Mesothelial cell of epicardium (in vitro differentiated cells): ENCODE results near the gene KRAS. TPM values are rescaled to one million over a fixed set of nuclear protein-coding genes. Genes with fewer than 3 reads are reported as not detected.

Experiments used
- DNase-seq, 2 experiments: peaks; one replicate each; pipeline ENCODE4 v3.0.0; 2021; ENCODE audit warnings: low spot score in 2 of 2; ENCODE audit not compliant: unreplicated experiment in 2 of 2
- H3K27ac Mint-ChIP-seq: 2 replicates; pipeline ENCODE4 v1.8.0; 2021; ENCODE audit warnings: mixed read lengths
- H3K27me3 Mint-ChIP-seq: 2 replicates; pipeline ENCODE4 v1.8.0; 2021; ENCODE audit warnings: low read depth, mixed read lengths
- H3K36me3 Mint-ChIP-seq: 2 replicates; pipeline ENCODE4 v1.8.0; 2021; ENCODE audit warnings: mixed read lengths
- H3K4me1 Mint-ChIP-seq: 2 replicates; pipeline ENCODE4 v1.8.0; 2021; ENCODE audit warnings: mixed read lengths
- H3K4me3 Mint-ChIP-seq: 2 replicates; pipeline ENCODE4 v1.8.0; 2021; ENCODE audit warnings: mild to moderate bottlenecking, moderate library complexity, mixed read lengths
- H3K9me3 Mint-ChIP-seq: 2 replicates; pipeline ENCODE4 v1.8.0; 2021; ENCODE audit warnings: mixed read lengths
- CTCF ChIP-seq: fragments of 200-600 bp; sonication (generic); IDR thresholded peaks from one replicate; pipeline ENCODE4 v1.5.0; 2021; ENCODE audit warnings: antibody characterized with exemption; ENCODE audit not compliant: unreplicated experiment
- total RNA-seq: library from RNA; stranded (reverse); gene quantifications from 3 replicates; pipeline ENCODE4 v1.2.1, GENCODE V29; 2021

KRAS gene
- total RNA-seq, 1 donor from 2014 or later = 37.9 TPM

DNA sequence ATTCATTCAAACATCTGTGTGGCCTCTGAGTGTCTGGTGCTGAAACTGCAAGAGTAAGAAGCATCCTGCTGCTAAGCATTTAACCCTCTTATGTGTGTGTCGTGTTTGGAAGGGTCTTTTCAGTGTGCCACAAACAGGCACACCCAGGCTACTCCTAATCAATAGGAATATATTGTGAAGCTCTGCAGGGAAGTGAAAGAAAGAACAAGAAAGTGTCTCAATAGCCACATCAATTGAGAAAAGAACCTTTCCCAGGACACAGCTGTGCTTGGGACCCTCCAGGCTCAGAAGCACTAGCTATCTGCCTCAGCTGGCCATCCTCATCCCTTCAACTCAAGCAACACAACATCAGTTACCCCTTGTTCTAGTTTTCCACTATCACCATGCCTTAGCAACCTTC is 13.4 kb upstream of the KRAS start:
- Mint-ChIP-seq H3K9me3 (peaks cover 8% of the 10 kb centered on the region), H3K27me3 (no peaks in the 10 kb centered on the region), H3K4me3 (no peak overlapping the region), H3K36me3 (no peaks in the 10 kb centered on the region), H3K4me1 (peaks cover 49% of the 10 kb centered on the region), H3K27ac (peak overlapping the region; percentile 25)
- no peak for DNase-seq
- no peak for TF ChIP-seq CTCF

DNA sequence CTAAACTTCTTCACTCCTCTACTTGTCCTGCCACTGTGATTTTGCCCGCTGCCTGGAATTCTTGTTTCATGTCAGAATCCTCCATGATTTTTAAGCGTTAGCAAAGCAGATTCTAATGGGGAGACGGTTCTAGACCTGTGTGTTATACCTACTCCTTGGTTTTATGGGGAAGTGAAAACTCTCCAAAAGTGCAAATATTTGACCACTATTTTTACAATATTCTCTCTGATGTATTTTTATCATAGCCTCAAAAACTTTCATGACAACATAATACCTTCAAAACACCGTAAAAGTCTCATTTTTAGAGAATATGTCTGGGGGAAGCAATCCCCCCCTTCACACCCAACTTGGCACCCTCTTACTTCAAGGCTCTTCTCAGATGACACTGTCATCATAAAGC is 12.9 kb upstream of the KRAS start:
- TF ChIP-seq CTCF = no peak
- Mint-ChIP-seq H3K27ac (no peak overlapping the region), H3K4me3 (no peak overlapping the region), H3K27me3 (no peaks in the 10 kb centered on the region), H3K4me1 (peaks cover 49% of the 10 kb centered on the region), H3K9me3 (peaks cover 8% of the 10 kb centered on the region), H3K36me3 (no peaks in the 10 kb centered on the region)
- no peak for DNase-seq

DNA sequence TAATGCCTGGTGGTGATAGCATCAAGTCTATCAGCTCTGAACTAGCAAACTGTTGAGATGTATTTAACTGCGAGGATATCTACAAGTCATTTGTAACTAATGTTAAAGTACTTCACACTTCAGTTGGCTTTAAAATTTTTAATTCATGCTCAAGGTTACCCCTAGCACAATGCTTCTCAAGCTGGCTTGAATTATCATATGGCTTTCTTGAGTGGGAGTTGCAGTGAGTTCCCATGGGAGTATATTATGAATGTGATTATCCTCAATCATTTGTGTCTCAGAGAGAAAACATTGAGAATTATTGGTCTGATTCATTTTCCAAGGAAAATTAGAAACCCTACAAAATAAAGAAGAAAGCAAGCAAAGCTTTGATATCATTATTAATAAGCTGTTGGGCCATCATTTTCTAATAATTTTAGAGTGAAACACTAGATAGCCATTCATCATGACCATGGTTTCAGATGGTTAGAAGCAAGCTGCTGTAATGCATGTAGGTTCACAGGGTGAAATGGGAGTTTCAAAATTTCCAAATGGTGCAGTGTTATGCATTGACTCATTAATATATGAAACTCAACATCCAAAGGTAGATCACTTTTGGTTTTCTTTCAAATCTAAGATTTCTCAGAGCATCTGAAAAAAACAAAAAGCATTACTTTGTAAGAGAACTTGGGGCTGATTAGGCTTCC is 11.8 kb upstream of the KRAS start:
- DNase-seq = no peak
- H3K27ac Mint-ChIP-seq = no peak overlapping the region
- H3K4me3 Mint-ChIP-seq = no peak overlapping the region
- TF ChIP-seq CTCF = no peak
- H3K4me1 Mint-ChIP-seq = peaks cover 44% of the 10 kb centered on the region
- no peaks in the 10 kb centered on the region for H3K36me3 Mint-ChIP-seq
- H3K9me3 Mint-ChIP-seq = peaks cover 8% of the 10 kb centered on the region
- H3K27me3 Mint-ChIP-seq = no peaks in the 10 kb centered on the region

DNA sequence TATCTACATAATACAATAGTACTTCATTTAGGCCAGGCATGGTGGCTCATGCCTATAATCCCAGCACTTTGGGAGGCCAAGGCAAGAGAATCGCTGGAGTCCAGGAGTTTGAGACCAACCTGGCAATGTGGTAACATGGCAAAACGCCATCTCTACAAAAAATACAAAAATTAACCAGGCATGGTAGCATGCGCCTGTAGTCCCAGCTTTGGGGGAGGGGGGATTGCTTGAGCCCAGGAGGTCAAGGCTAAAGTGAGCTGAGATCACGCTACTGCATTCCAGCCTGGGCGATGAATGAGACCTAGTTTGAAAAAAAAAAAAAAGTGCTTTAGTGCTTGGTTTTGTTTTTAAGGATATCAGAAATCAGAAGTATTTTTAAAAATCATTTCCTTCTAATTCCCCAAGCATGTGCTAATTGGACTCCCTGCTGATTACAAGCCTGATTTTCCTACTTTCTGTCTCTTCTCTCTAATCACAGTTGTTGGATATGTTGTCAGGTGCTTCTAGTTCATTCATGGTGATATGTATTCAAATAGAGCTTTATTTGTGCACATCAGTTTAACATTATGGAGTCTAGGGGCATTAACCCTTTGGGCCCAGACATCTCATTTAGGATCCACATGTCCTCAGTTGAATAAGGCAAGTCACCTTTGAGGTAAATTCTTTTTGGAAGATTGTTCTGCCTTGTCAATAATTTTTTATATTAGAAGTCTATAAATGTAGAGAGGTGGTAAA is 7.0 kb upstream of the KRAS start:
- DNase-seq = no peak
- Mint-ChIP-seq H3K27me3 (no peaks in the 10 kb centered on the region), H3K4me1 (peaks cover 52% of the 10 kb centered on the region), H3K27ac (no peak overlapping the region), H3K4me3 (no peak overlapping the region), H3K36me3 (no peaks in the 10 kb centered on the region), H3K9me3 (peaks cover 10% of the 10 kb centered on the region)
- no peak for TF ChIP-seq CTCF

DNA sequence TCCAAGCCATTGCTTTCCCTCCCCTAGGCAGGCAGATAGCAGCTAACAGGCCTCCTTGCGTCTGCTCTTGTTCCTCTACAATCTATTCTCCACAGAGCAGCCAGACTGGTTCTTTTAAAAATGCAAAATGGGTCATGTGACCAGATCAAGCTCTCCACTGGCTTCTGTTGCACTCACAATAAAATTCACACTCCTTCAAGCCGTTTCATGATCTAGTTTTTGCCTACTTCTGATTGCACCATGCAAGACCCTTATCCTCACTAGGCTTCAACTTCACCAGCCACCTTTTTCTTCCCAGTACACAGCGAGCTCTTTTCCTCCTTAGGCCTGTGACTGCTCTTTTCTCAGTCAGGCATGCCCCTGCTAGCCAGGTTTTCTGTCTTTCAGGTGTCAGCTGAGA is 6.1 kb upstream of the KRAS start:
- no peak for DNase-seq
- Mint-ChIP-seq H3K4me3 (no peak overlapping the region), H3K9me3 (peaks cover 14% of the 10 kb centered on the region), H3K27me3 (no peaks in the 10 kb centered on the region), H3K4me1 (peaks cover 55% of the 10 kb centered on the region), H3K27ac (peak overlapping the region; percentile 64), H3K36me3 (no peaks in the 10 kb centered on the region)
- no peak for TF ChIP-seq CTCF
